B cell (primary cell): ENCODE measurements around the gene EDC3.

ENCODE experiments used
- EZH2 ChIP-seq: IDR thresholded peaks from 2 replicates; pipeline ENCODE4 v1.6.1; 2012; ENCODE audit warnings: borderline replicate concordance, low read depth, mild to moderate bottlenecking, moderate library complexity, low read length; ENCODE audit not compliant: insufficient read depth, poor library complexity, severe bottlenecking
- TF ChIP-seq, protein P1 (sequence below): fragments of 200-600 bp; IDR thresholded peaks from one replicate; pipeline ENCODE4 v1.8.0; 2022; ENCODE audit warnings: antibody characterized with exemption, mild to moderate bottlenecking

DNA sequence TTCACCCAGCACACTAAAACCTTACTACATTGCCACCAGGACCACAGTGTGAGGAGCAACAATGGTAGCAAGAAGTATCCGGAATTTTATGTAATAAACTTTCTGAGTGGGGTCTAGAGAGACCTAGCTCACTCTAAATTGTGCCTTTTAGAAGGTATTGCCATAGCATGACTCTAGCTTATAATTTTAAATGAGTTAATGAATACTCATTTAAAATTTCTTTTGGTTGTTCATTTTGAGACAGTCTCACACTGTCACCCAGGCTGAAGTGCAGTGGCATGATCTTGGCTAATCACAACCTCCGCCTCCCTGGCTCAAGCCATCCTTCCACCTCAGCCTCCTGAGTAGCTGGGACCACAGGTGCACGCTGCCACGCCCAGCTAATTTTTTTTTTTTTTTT is 26.2 kb downstream of the EDC3 start:
- TF ChIP-seq, protein P1, sequence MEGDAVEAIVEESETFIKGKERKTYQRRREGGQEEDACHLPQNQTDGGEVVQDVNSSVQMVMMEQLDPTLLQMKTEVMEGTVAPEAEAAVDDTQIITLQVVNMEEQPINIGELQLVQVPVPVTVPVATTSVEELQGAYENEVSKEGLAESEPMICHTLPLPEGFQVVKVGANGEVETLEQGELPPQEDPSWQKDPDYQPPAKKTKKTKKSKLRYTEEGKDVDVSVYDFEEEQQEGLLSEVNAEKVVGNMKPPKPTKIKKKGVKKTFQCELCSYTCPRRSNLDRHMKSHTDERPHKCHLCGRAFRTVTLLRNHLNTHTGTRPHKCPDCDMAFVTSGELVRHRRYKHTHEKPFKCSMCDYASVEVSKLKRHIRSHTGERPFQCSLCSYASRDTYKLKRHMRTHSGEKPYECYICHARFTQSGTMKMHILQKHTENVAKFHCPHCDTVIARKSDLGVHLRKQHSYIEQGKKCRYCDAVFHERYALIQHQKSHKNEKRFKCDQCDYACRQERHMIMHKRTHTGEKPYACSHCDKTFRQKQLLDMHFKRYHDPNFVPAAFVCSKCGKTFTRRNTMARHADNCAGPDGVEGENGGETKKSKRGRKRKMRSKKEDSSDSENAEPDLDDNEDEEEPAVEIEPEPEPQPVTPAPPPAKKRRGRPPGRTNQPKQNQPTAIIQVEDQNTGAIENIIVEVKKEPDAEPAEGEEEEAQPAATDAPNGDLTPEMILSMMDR = no peak
- TF ChIP-seq EZH2 = no peak
